Endothelial cell (in vitro differentiated cells): ENCODE data around the gene LARP6. TPM values are rescaled to one million over a fixed set of nuclear protein-coding genes. Genes with fewer than 3 reads are reported as not detected.

Source experiments
- DNase-seq: peaks from one replicate; pipeline ENCODE4 v3.0.0; 2021; ENCODE audit warnings: low spot score
- H3K27ac Mint-ChIP-seq: one replicate; pipeline ENCODE4 v1.8.0; 2021; ENCODE audit warnings: mixed read lengths, inconsistent platforms; ENCODE audit not compliant: unreplicated experiment
- H3K27me3 Mint-ChIP-seq: one replicate; pipeline ENCODE4 v1.8.0; 2021; ENCODE audit warnings: mild to moderate bottlenecking, moderate library complexity, mixed read lengths, inconsistent platforms; ENCODE audit not compliant: unreplicated experiment
- H3K36me3 Mint-ChIP-seq: one replicate; pipeline ENCODE4 v1.8.0; 2021; ENCODE audit warnings: mild to moderate bottlenecking, low read depth, mixed read lengths, inconsistent platforms; ENCODE audit not compliant: unreplicated experiment
- H3K4me1 Mint-ChIP-seq: one replicate; pipeline ENCODE4 v1.8.0; 2021; ENCODE audit warnings: mild to moderate bottlenecking, mixed read lengths, inconsistent platforms; ENCODE audit not compliant: unreplicated experiment
- H3K4me3 Mint-ChIP-seq: one replicate; pipeline ENCODE4 v1.8.0; 2021; ENCODE audit warnings: mild to moderate bottlenecking, mixed read lengths, inconsistent platforms; ENCODE audit not compliant: unreplicated experiment
- H3K9me3 Mint-ChIP-seq: one replicate; pipeline ENCODE4 v1.8.0; 2021; ENCODE audit warnings: mixed read lengths, inconsistent platforms; ENCODE audit not compliant: unreplicated experiment
- total RNA-seq: library from RNA; stranded (reverse); fragmentation: NEBNext Ultra II Directional; extraction: Animal tissue kit (Norgen Biotek cat#: 25700); gene quantifications from one replicate; pipeline ENCODE4 v1.2.1, GENCODE V29; 2021; ENCODE audit not compliant: unreplicated experiment
- TF ChIP-seq, protein P1 (sequence below): fragments of 200-600 bp; sonication (generic); IDR thresholded peaks from one replicate; pipeline ENCODE4 v1.5.0; 2021; ENCODE audit warnings: antibody characterized with exemption; ENCODE audit not compliant: unreplicated experiment

LARP6 gene
- total RNA-seq, 1 donor from 2014 or later: 4.5 TPM

DNA sequence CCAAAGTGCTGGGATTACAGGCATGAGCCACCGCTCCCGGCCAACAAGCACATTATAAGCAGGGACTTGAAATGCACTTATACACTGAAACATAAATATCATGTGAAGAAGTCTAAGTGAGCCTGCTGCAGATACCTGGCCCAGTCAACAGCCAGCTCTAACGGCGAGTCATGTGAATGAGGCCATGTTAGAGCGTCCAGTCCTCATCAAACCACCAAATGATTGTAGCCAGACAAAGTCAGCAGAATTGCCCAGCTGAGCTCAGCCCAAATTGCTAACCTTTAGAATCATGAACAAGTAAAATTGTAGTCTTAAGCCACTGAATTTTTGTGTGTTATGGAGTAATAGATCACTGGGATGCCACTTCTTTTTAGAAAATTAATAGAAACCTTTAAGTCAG, 52.8 kb downstream of the LARP6 start:
- H3K4me1 Mint-ChIP-seq: peaks cover 3% of the 10 kb centered on the region
- H3K27ac Mint-ChIP-seq: no peak overlapping the region

GRCh38 chr15:70799667-70800450, 54.1 kb downstream of the LARP6 start:
- no peak for DNase-seq
- Mint-ChIP-seq H3K9me3 (no peaks in the 10 kb centered on the region), H3K27ac (peak overlapping the region; percentile 16), H3K27me3 (peaks cover 1% of the 10 kb centered on the region), H3K4me3 (no peak overlapping the region), H3K4me1 (peaks cover 3% of the 10 kb centered on the region), H3K36me3 (no peaks in the 10 kb centered on the region)
- TF ChIP-seq, protein P1, sequence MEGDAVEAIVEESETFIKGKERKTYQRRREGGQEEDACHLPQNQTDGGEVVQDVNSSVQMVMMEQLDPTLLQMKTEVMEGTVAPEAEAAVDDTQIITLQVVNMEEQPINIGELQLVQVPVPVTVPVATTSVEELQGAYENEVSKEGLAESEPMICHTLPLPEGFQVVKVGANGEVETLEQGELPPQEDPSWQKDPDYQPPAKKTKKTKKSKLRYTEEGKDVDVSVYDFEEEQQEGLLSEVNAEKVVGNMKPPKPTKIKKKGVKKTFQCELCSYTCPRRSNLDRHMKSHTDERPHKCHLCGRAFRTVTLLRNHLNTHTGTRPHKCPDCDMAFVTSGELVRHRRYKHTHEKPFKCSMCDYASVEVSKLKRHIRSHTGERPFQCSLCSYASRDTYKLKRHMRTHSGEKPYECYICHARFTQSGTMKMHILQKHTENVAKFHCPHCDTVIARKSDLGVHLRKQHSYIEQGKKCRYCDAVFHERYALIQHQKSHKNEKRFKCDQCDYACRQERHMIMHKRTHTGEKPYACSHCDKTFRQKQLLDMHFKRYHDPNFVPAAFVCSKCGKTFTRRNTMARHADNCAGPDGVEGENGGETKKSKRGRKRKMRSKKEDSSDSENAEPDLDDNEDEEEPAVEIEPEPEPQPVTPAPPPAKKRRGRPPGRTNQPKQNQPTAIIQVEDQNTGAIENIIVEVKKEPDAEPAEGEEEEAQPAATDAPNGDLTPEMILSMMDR: no peak

More for the DNA sequence above, 52.8 kb downstream of the LARP6 start:
- Mint-ChIP-seq H3K27me3 (peaks cover 1% of the 10 kb centered on the region), H3K4me3 (no peak overlapping the region), H3K9me3 (no peaks in the 10 kb centered on the region), H3K36me3 (no peaks in the 10 kb centered on the region)
- TF ChIP-seq, protein P1: no peak
- DNase-seq: no peak

DNA sequence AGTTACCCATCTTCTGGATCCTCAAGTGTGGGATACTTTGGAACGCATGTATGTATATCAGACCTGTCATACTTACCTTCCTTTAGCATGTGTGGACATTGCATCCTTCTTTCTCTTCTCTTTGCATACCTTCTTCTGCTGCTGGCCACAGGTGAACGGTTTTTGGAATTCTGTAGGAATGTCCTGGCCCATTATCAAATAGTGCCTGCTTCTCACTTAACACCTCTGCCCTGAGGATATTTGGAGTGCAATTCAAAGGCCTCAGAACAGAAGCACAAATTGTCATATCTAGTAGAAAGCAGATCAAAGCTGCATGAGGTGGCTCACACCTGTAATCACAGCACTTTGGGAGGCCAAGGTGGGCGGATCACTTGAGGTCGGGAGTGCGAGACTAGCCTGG, 56.5 kb downstream of the LARP6 start:
- no peaks in the 10 kb centered on the region for H3K36me3 Mint-ChIP-seq
- TF ChIP-seq, protein P1: no peak
- peaks cover 5% of the 10 kb centered on the region for H3K4me1 Mint-ChIP-seq
- DNase-seq: no peak
- H3K4me3 Mint-ChIP-seq: no peak overlapping the region
- H3K27me3 Mint-ChIP-seq: peaks cover 1% of the 10 kb centered on the region
- no peak overlapping the region for H3K27ac Mint-ChIP-seq
- no peaks in the 10 kb centered on the region for H3K9me3 Mint-ChIP-seq

- no peaks in the 10 kb centered on the region for H3K27me3 Mint-ChIP-seq
- H3K4me1 Mint-ChIP-seq: peaks cover 5% of the 10 kb centered on the region
- no peaks in the 10 kb centered on the region for H3K9me3 Mint-ChIP-seq
These were observed 57.2 kb downstream of the LARP6 start for GRCh38 chr15:70796516-70797310.

More at GRCh38 chr15:70796516-70797310, 57.2 kb downstream of the LARP6 start:
- Mint-ChIP-seq H3K4me3 (no peak overlapping the region), H3K27ac (no peak overlapping the region), H3K36me3 (no peaks in the 10 kb centered on the region)
- TF ChIP-seq, protein P1: no peak
- no peak for DNase-seq
